SU-DHL-6 (cell line): ENCODE measurements around the gene RASGRP3.

ENCODE experiments used
- CTCF ChIP-seq: fragments of 200-600 bp; sonication (generic); IDR thresholded peaks from one replicate; pipeline ENCODE4 v1.5.1; 2017; ENCODE audit warnings: antibody characterized with exemption, mild to moderate bottlenecking, low read length, moderate library complexity; ENCODE audit not compliant: insufficient read depth, poor library complexity, severe bottlenecking
- EZH2phosphoT487 ChIP-seq: fragments of 200-600 bp; sonication (generic), shearing (Covaris generic); conservative IDR thresholded peaks from 2 replicates; pipeline ENCODE4 v1.6.1; 2018; ENCODE audit warnings: mild to moderate bottlenecking, antibody characterized with exemption, low read length, moderate library complexity, mixed read lengths

- TF ChIP-seq CTCF: no peak
- TF ChIP-seq EZH2phosphoT487: no peak
Measured at GRCh38 chr2:33498291-33498956, 22.0 kb downstream of the RASGRP3 start.
